GM19035 (cell line): ENCODE data around the gene MLH1.
"Not testable (repeated sequence)": the region's sequence is repeated elsewhere in the genome, so short reads cannot be mapped to it uniquely, and the experiment has no call there.

ENCODE experiments used
- ATAC-seq: cut with Tn5 transposase; IDR thresholded peaks from one replicate; pipeline ENCODE4 v1.9.1; 2021; ENCODE audit not compliant: unreplicated experiment

MLH1 gene

DNA sequence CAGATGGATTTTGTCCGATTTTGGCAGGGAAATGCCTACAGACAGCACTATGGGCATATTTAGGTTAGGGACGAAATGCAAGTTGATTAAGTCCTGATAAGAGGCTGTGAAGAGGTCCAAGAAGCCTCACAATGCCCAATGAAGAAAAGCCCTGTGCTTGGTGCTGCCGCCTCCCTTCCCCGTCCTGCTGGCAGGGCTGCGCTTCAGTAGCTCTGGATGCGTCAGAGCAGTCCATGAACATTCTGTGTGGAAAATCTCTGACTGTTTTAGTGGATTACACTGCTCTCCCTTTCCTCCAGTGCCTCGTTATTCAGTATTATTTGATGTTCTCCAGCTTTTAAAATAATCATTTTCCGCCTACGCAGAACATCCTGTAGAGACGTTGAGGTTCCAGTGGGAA is 39.6 kb downstream of the MLH1 start:
- ATAC-seq: no peak

DNA sequence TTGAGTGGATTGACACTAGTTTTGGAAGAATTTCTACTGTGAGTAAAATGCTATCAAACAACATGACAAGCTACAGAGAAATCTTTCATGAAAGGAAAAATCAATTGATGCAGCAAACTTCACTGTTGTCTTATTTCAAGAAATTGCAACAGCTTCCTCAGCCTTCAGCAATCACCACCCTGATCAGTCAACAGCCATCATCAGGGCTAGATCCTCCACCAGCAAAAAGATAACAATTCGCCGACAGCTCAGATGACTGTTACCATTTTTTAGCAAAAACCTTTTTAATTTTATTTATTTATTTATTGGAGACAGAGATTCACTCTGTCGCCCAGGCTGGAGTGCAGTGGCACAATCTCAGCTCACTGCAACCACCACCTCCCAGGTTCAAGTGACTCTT is 44.0 kb downstream of the MLH1 start:
- ATAC-seq: no peak

DNA sequence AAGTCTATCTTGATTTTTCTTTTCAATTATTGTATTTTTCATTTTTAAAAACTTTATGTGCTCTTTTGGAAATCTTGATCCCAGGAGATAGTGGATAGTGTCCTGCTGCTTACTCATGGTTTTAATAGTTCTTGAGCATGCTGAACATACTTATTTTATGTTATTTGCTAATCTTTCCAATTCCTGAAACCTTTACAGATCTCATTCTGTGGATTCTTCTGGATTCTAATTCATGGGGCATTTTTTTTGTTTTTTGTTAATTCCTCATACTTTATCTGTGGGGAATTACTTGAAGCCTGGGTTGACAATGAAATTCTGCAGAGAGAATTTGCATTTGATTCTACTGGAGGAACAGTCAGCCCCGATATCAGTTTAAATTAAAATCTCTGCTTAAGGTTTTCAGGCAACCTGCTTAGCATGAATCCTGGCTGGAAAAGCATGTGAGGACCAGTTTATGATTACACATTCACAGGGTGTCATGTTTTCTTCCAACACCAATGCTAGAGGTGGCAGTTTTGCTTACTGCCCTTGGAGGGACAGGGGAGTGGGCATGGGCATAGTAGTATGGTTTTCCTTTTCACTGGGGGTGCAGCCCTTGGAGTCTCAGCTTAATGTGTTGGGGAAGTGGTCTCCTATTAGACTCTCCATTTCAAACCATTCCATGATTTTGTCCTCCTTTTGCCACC is 46.0 kb downstream of the MLH1 start:
- no peak for ATAC-seq

DNA sequence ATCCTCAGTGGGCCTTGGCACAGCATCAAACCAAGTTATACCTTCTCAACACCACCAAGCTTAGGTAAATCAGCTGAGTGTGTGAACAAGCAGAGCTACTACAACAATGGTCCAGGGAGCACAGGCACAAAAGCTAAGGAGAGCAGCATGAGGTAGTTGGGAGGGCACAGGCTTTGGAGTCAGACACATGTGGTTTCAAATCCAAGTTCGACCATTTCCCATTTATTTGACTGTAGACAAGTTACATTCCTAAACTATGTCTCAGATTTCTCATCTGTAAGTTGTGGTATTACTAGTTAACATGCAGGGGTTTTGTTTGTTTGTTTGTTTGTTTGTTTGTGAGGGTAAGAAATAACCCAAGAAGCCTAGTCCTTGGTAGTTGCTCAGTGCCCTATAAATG is 46.9 kb downstream of the MLH1 start:
- ATAC-seq: no peak

DNA sequence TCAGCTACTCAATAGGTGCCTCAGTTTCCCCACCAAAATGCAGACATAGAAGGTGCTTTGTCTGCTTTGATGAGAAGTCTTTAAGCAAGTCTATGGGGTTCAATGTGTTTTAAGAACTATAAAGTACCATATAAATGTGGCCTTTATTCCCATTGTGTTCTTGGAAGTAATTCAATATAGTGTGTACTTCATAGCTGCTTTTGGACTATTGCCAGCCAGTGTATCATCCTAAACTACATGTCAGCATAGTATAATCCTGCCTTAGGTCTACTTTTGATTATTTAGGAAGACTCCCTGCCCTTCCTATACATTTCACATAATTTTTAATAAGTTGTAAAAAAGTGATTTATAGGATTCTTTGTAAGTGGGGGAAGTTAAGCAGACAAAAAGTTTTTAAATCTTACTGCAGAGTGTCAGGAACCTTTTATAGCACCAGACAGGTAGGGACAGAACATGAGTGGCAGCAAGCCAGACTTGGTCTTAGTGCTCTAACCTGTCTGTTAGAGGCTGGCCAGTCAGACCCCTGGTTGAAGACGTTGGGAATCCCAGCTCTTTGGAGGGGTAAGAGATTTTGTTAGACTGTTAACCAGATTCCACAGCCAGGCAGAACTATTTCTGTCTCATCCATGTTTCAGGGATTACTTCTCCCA is 48.4 kb downstream of the MLH1 start:
- no peak for ATAC-seq

DNA sequence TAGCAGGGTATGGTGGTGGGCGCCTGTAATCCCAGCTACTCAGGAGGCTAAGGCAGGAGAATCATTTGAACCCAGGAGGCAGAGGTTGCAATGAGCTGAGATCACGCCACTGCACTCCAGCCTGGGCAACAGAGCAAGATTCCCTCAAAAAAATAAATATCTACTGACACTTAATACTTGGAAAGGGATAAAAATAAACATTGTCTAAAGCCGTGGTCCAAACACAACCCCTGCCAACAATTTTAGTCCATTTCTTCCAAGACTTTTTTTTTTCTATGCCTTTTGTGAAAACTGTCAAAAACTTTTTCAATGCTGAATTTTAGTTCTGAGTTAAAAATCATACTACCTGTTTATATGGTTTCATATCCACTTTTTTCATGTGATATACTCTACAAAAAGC is 49.4 kb downstream of the MLH1 start:
- ATAC-seq: not testable (repeated sequence)

DNA sequence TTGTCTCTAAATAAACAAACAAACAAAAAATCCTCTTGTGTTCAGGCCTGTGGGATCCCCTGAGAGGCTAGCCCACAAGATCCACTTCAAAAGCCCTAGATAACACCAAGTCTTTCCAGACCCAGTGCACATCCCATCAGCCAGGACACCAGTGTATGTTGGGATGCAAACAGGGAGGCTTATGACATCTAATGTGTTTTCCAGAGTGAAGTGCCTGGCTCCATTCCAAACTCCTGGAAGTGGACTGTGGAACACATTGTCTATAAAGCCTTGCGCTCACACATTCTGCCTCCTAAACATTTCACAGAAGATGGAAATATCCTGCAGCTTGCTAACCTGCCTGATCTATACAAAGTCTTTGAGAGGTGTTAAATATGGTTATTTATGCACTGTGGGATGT is 57.0 kb downstream of the MLH1 start:
- ATAC-seq: no peak

DNA sequence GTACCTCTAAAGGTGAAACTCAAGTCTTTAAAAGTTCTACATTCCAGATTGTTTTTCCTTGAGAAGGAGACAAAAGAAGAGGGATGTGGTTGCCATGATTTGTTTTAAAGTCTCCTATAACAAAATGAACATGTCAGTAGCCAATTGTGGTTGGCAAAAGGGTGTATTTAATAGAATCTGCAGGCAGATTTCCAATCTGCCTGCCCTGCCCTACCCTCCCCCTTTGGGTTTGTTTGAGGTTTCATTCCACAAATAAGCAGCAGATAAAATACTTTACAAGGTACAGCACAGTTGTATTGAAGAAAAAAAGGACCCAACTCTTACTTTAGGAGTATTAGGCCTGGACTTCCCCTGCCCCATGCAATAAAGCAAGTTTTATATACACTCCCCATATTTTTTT is 59.5 kb downstream of the MLH1 start:
- ATAC-seq: no peak

DNA sequence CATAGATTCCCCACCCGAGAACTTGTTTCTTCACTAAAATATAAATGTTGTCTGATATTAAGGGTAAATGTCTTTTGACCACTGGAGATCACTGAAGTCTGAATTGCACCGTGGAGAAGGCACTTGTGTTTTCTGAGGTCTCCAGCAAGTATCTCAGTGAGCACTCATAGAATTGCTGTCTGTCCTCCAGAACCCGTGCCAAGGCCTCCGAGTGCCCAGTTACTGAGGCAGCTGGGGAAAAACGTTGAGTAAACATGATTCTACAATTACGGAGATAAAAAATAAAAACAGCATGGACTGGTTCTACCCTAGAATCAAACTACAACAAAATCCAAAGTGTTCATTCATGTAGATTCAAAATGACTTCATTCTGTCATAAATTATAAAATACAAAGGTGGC is 60.0 kb downstream of the MLH1 start:
- no peak for ATAC-seq

DNA sequence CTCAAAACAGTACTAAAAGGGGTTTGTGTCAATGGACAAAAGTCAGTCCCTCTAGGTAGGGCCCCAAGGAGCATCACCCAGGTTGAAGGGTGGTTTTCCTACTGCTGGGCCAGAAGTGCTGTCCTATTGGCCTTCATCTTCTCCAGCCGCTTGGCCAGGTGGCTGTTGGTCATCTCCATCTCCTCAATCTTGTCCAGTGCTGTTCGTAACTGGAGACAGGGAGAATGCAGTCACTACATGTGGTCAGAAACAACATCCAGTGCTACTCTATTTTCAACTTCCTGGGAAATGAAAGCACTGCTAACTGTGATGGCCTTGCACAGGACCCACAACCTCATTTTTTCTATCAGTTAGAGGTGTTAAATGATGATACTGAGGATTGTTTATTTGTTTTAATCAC is 60.4 kb downstream of the MLH1 start:
- ATAC-seq: no peak

DNA sequence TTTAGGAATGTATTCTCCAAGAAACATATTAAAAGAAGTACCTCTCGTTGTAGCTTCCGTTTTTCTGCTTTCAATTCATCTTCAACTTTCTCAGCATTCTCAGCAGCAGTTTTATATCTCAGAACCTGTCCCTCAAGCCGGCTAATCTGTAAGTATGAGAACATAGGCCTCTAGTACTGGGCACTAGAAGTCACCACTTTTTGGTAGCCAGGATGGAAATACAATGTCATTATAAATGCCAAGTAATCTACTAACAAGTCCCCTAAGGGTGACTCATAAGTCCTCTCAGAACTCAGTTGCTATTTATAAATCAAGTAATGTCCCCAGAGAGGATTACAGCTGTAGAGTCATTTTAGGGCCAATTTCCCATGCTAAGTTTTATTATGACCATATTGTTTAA is 61.1 kb downstream of the MLH1 start:
- ATAC-seq: peak; percentile 80

DNA sequence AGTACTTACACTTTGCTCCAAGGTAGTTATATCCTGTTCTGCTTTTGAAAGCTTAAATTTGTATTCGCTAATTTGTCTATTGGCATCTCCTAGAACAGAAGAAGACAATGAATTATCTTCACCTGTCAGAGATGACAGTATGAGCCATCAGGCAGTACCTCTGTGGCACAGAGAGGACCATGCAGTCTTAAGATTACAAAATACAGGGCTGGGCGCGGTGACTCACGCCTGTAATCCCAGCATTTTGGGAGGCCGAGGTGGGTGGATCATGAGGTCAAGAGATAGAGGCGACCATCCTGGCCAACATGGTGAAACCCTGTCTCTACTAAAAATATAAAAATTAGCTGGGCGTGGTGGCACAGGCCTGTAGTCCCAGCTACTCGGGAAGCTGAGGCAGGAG is 61.8 kb downstream of the MLH1 start:
- not testable (repeated sequence) for ATAC-seq

DNA sequence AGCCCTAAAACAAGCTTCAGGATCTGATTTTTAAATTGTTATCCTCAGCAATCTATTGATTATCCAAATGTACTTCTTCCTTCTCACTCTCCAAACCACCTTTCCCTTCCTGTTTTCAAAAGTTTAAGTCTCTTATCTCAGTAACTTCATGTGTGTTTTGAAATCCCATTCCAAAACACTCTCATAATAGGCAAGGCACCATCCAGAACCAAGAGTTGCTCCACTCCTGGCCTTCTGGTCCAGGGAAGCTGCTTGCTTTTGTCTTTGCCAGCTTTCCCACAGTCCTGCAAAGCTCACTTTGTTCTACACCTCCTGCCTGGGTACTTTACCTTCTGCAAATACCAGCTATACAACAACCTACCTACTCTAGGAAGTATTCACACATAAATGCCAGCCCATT is 63.5 kb downstream of the MLH1 start:
- no peak for ATAC-seq

DNA sequence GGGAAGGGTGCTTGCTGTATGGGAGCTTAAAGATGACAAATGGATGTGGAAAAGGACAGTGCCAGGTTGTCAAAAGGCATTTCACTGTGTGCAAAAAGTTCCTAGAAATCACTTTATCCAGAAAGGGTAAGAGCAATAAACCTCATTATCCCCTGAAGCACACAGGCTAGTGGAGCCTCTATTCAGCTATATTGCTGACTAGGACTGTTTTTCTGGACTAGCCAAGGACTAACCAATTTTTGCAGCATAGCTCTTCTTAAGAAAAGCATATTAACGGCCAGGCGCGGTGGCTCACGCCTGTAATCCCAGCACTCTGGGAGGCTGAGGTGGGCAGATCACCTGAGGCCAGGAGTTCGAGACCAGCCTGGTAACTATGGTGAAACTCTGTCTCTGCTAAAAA is 64.8 kb downstream of the MLH1 start:
- no peak for ATAC-seq

DNA sequence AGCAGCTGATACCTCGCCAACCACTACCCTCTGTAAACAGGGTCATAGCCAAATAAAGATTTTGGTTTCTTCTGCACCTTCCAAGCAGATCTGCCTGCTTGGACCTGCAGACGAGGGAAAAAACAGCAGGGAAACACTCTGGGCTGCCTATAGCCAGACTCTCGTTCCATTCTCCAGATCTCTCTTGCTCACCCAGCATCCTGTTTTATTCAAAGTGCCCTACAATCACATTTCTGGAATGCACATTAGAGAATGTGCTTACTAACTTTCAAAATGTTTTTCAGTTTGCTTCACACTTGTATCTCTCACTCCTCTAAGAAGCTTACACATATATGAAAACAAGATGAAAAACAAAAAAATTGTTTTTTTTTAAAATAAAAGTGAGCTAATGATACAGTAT is 71.4 kb downstream of the MLH1 start:
- no peak for ATAC-seq

DNA sequence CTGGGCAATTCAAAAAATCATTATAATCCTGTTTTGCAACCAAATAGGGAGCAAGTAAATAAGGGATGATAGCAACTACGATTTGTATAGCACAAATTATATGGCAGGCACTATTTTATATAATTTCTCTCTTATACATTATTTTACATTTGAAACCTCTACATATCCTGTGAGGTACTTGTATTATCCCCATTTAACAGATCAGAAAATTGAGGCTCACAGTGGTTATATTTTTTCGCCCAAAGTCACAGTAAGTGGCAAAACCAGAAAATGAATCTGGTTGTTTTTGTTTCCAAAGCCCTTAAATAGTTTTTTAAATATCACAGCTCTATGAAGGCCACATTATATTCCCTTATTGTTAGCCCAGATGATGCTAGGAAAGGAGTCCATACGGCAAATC is 74.3 kb downstream of the MLH1 start:
- no peak for ATAC-seq

DNA sequence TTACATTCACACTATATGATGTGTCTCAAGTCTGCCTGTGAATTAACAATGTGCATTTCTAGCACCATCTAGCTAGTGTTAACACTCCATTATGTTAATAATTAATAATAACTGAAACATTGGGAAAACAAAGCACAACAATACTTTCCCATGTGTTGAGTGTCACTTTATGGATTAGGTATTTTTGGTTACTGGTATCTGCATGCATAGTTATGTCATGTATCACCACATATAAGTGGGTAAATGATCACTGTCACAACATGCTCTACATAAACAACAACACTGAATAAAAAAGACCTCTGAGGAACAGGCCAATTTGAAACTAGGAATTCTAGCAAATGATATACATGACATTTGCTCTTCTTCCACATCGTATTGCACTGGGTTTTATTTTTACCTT is 74.7 kb downstream of the MLH1 start:
- no peak for ATAC-seq

DNA sequence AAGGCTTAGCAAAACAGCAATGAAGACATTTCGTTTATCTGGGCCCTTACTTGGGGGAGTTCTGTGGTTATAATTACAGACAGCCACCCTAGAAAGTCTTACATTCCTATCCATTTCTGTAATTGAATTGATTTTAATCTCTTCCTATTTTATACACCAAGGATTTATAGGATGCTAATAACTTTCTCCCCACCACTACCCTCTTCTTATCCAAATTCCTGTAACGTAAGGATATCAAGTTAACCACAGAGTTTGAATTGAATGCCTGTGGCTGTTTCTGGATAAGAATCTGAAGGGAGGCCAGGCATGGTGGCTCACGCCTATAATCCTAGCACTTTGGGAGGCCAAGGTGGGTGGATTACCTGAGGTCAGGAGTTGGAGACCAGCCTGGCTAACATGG is 78.6 kb downstream of the MLH1 start:
- no peak for ATAC-seq

DNA sequence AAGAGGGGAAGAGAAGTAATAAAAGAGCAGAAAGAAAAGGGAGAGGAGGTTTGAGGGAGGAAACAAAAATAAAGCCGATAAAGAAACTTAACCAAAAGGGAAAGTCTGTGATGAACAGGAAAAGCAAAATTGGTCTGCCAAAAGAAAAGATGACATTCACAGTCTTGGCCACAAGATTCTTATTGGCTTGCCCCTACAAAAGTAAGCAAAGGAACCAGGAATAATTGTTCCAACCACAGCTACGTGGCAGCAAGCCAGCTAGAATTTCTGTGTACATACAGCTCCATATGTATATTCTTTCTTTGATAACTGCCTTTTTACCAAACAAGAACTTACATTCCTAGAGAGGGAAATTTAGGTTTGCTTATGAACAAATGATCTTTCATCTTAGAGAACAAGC is 79.6 kb downstream of the MLH1 start:
- no peak for ATAC-seq

DNA sequence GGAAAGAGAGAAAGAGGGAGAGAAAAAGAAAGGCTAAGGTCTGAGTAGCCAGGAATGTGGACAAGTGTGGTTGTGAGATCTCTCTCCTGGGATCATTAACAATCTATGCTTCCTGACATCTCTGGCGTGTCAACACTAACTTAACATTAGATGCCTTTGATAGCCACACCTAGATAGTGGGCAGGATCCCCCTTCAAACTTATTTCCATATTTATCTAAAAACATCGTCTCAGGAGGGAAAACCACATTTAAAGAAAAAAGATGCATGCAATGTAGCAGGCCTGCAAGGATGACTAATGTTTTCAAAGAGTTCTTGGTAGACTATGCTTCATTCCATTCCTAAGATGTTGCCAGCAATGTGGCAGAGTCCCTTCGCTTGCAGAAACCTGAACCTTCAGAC is 80.9 kb downstream of the MLH1 start:
- no peak for ATAC-seq

DNA sequence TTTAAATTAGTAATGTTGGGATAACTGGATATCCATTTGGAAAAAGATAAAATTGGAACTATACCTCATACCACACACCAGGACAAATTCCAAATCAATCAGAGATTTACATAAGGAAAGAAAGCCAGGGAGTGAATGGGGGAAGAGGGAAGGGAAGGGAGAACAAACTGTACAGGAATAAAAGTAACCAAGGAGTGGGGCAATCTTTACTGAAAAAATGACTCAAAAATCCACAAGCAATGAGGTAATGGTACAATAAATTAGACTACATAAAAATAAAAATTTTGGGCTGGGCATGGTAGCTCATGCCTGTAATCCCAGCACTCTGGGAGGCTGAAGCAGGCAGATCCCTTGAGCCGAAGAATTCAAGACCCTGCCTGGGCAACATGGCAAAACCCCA is 82.6 kb downstream of the MLH1 start:
- ATAC-seq: no peak

DNA sequence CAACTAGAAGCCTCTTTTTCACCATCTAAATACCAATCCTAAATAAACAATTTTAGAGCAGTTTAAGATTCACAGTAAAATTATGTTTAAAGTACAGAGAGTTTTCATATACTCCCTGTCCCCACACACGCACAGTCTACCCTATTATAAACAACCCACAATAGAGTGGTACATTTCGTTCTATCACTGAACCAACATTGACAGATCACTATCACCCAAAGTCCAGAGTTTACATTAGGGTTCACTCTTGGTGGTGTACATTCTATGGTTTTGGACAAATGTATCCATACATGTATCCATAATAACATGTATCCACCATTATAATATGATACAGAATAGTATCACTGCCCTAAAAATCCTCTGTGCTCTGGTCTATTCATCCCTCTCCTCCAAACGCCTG is 89.0 kb downstream of the MLH1 start:
- no peak for ATAC-seq

DNA sequence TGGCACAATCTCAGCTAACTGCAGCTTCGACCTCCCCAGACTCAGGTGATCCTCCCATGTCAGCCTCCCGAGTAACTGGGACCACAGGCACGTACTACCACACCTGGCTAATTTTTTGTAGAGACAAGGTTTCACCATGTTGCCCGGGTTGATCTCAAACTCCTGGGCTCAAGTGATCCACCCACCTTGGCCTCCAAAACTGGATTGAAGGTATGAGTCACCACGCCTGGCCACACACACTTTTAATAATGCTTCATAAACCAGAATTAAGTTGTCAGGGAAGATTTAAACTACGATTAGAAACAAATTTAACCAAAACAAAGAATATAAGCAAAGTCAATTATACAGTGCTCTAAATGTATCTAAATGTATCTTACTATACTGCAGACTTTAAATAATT is 93.6 kb downstream of the MLH1 start:
- no peak for ATAC-seq
